Ovary (tissue), 9 donors: ENCODE measurements around the gene PPP6C. TPM values are rescaled to one million over a fixed set of nuclear protein-coding genes. Genes with fewer than 3 reads are reported as not detected.

Experiments used
- DNase-seq, 5 donors: peaks; one replicate each; pipeline ENCODE4 v3.0.0-alpha.2; 2019 to 2020
- H3K27ac ChIP-seq, 2 donors: fragments of 200-600 bp; one replicate each; pipeline versions ENCODE4 v1.5.1 to v1.8.0; 2019 to 2022
- H3K27me3 ChIP-seq: fragments of 200-600 bp; one replicate; pipeline ENCODE4 v1.8.0; 2022
- H3K36me3 ChIP-seq: fragments of 200-600 bp; sonication (generic); one replicate; pipeline ENCODE4 v1.5.1; 2019
- H3K4me1 ChIP-seq: one replicate; pipeline ENCODE4 v1.8.1; 2013; ENCODE audit warnings: mild to moderate bottlenecking, moderate library complexity; ENCODE audit not compliant: insufficient read depth
- H3K4me3 ChIP-seq: fragments of 200-600 bp; sonication (generic); one replicate; pipeline ENCODE4 v1.5.1; 2017
- H3K9me3 ChIP-seq, 2 donors: fragments of 200-600 bp in 1 of 2; sonication (generic) in 1 of 2; one replicate each; pipeline versions ENCODE4 v1.5.1 to v1.8.1; 2013 to 2019; ENCODE audit warnings: mild to moderate bottlenecking in 1 of 2, moderate library complexity in 1 of 2
- EP300 ChIP-seq: sonication (generic); formaldehyde crosslinking; IDR thresholded peaks from one replicate; pipeline ENCODE4 v1.6.1; 2017; ENCODE audit warnings: antibody characterized with exemption
- POLR2A ChIP-seq: fragments of 450-650 bp; IDR thresholded peaks from one replicate; pipeline ENCODE4 v1.6.1; 2017; ENCODE audit warnings: antibody characterized with exemption, mild to moderate bottlenecking, moderate library complexity
- WGBS, 3 donors: extraction: QIAGEN DNeasy Blood & Tissue Kit in 1 of 3; methylation state at CpG; one replicate each; pipeline versions ENCODE4 v1.1.5 to v1.1.7; 2013 to 2017; 5-methylcytosine and 5-hydroxymethylcytosine counted together
- intact Hi-C, 4 donors: fragments of 100-400 bp; cut with DNase I; formaldehyde crosslinking; loops; one replicate each; pipeline versions ENCODE4 v1.11.0 to v1.15.1; 2022 to 2023
- polyA plus RNA-seq, 2 donors: library from polyadenylated mRNA; stranded (reverse); fragments of 200-250 nt in 1 of 2; fragments of 350-450 nt in 1 of 2; fragmentation: Illumina TruSeq in 1 of 2; extraction: RNeasy Lipid Tissue Mini Kit (QIAGEN cat#74804) in 1 of 2; gene quantifications; one replicate each; pipeline ENCODE4 v1.2.3, GENCODE V29; 2013 to 2014
- total RNA-seq, 7 donors: library from RNA; depleted of rRNA in 2 of 7; stranded (reverse); fragments of >200 nt in 2 of 7; fragmentation: NEBNext Ultra II Directional in 3 of 7; extraction: Animal tissue kit (Norgen Biotek cat#: 25700) in 3 of 7; gene quantifications; one replicate each; pipeline versions ENCODE4 v1.1.0 to v1.2.4, GENCODE V29; 2016 to 2023
- TF ChIP-seq, protein P1 (sequence below), 3 donors: fragments of 450-650 bp in 2 of 3; fragments of 200-600 bp in 1 of 3; IDR thresholded peaks; one replicate each; pipeline versions ENCODE4 v1.5.1 to v1.8.0; 2016 to 2022; ENCODE audit warnings: antibody characterized with exemption in 3 of 3, mild to moderate bottlenecking in 1 of 3
- donor health status: DM: no; HTN: no; CAD: no; lungs with moderate emphysema.
- donor health status: DM: no; HTN: no; CAD: no.
- donor health status: Bipolar disorder and iron deficiency.
- donor health status: DM: yes; HTN: yes; CAD: no.
- donor health status: DM: no; HTN: no; CAD: no.
- donor health status: DM: yes; HTN: yes; CAD: no.

The PPP6C gene
- total and polyA plus RNA-seq, 9 donors = 18.2 to 46.6 (median 34.6) TPM

DNA sequence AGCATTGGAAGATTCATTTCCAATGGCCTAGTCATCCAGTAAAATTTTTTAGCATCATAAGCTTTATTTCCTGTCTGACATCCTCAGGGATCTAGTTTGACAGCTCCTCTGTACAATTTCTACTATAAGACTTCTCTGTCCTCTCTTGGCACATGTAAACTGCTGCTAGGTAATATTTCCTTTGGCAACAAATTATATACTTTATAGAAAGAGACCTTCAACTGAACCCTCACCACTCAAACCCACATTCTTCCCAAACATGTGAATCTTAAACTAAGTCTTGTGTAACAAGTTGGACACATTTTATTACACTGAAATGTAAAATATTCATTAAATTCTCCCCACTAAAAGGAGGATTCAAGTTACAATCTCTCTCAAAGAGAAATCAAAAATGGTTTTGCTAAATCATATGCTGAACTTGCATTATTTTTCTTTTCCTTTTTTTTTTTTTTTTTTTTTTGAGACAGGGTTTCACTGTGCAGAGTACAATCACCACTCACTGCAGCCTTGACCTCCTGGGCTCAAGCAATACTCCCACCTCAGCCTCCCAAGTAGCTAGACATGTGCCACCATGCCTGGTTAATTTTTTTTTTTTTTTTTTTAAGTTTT, 83.2 kb downstream of the PPP6C start:
- peaks cover 2% of the 10 kb centered on the region for H3K4me1 ChIP-seq
- H3K27me3 ChIP-seq = no peaks in the 10 kb centered on the region
- H3K9me3 ChIP-seq = no peaks in the 10 kb centered on the region
- intact Hi-C loops = no loop called here
- no peak overlapping the region for H3K4me3 ChIP-seq
- no peaks in the 10 kb centered on the region for H3K36me3 ChIP-seq
- TF ChIP-seq EP300 (no peak), POLR2A (no peak)
- TF ChIP-seq, protein P1, sequence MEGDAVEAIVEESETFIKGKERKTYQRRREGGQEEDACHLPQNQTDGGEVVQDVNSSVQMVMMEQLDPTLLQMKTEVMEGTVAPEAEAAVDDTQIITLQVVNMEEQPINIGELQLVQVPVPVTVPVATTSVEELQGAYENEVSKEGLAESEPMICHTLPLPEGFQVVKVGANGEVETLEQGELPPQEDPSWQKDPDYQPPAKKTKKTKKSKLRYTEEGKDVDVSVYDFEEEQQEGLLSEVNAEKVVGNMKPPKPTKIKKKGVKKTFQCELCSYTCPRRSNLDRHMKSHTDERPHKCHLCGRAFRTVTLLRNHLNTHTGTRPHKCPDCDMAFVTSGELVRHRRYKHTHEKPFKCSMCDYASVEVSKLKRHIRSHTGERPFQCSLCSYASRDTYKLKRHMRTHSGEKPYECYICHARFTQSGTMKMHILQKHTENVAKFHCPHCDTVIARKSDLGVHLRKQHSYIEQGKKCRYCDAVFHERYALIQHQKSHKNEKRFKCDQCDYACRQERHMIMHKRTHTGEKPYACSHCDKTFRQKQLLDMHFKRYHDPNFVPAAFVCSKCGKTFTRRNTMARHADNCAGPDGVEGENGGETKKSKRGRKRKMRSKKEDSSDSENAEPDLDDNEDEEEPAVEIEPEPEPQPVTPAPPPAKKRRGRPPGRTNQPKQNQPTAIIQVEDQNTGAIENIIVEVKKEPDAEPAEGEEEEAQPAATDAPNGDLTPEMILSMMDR (IDR thresholded peaks at IDR 0.05) = no peak
- no peak for DNase-seq
- H3K27ac ChIP-seq = peak overlapping the region in 1 of 2 donors; percentile 2

DNA sequence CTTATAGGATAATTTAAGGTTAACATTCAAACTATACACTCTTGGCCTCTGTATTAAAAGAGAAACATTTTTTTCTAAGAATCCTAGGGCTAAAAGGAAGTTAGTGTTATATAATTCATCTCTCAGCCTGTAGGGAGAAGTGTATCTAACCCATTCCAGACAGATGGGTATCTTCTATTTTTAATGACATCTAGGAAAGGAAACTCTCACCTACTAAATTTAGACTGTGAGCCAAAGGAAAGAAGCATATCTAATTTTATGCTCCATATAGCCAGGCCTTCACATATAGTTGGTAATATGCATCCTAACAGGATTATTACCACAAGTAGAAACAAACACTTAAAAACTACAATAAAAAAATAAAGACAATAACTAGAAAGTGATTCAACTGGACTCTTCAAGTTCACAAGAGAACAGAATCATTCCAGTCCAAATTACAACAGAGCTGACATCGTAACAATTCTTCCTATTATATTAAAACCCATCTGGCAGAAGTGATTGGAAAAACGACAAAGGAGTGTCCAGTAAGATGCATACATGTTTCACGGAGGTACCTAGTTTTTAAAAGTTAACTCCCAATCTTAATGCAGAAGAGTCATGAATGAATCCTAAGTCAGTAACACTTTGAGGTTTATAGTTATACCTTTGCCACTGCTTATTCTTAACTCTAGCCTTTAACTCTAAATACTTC, 85.7 kb downstream of the PPP6C start:
- Histone ChIP-seq H3K4me1 (peaks cover 5% of the 10 kb centered on the region), H3K27me3 (no peaks in the 10 kb centered on the region), H3K36me3 (no peaks in the 10 kb centered on the region), H3K4me3 (no peak overlapping the region), H3K27ac (no peak overlapping the region), H3K9me3 (no peaks in the 10 kb centered on the region)
- WGBS, 3 donors = 79 to 84% (median 80%) methylated on average over 3 of the region's 3 CpGs
- no peak for TF ChIP-seq POLR2A
- TF ChIP-seq, protein P1 (IDR thresholded peaks at IDR 0.05) = no peak
- no peak for TF ChIP-seq EP300
- no peak for DNase-seq
- intact Hi-C loops = no loop called here

DNA sequence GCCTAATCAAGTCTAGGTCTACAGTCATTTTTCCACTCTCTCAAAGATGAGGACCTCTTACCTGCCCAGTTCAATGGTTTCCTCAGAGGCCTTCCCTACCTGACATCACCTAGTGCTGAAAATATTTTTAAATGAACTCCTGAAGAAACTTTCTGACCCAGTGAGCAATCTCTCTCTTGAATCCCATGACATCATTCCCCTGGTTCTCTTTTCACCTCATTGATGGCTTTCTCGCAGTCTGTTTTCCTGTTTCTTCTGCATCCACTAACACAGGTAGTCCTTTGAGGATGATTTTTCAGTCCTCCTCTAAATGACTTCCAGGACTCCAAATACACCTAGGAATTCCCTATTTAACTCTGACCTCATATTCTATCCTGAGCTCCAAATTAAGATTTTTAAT, 86.6 kb downstream of the PPP6C start:
- 96 to 98% (median 98%) methylated on average over 1 of the region's 1 CpG for WGBS, 3 donors
- Histone ChIP-seq H3K4me1 (peaks cover 6% of the 10 kb centered on the region), H3K9me3 (no peaks in the 10 kb centered on the region), H3K27me3 (no peaks in the 10 kb centered on the region), H3K36me3 (no peaks in the 10 kb centered on the region), H3K4me3 (no peak overlapping the region), H3K27ac (no peak overlapping the region)
- TF ChIP-seq POLR2A = no peak
- TF ChIP-seq, protein P1 (IDR thresholded peaks at IDR 0.05) = no peak
- no peak for TF ChIP-seq EP300
- intact Hi-C loops = no loop called here
- no peak for DNase-seq

DNA sequence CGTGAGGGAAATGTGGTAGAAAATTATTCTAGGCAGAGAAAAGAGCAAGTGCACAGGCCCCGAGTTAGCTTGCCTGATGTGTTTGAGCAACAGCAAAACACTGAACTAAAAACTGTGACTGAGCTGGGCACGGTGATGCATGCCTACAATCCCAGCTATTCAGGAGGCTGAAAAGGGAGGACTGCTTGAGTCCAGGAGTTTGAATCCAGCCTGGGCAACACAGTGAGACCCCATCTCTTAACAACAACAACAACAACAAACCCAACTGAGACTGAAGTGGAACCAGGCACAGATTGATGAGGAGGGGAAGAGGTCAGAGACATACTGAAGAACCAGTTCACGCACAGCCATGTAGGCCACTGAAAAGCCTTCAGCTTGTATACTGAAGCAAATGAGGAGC, 88.8 kb downstream of the PPP6C start:
- WGBS, 3 donors = 87 to 89% (median 88%) methylated on average over 4 of the region's 4 CpGs
- Histone ChIP-seq H3K27me3 (no peaks in the 10 kb centered on the region), H3K4me3 (no peak overlapping the region), H3K9me3 (no peaks in the 10 kb centered on the region), H3K27ac (no peak overlapping the region), H3K36me3 (no peaks in the 10 kb centered on the region), H3K4me1 (peaks cover 4% of the 10 kb centered on the region)
- intact Hi-C loops = no loop called here
- TF ChIP-seq POLR2A = no peak
- TF ChIP-seq, protein P1 (IDR thresholded peaks at IDR 0.05) = no peak
- no peak for TF ChIP-seq EP300
- no peak for DNase-seq
